MV-4-11 (cell line): ENCODE measurements around the gene MRAS.
"Not testable (repeated sequence)": the region's sequence is repeated elsewhere in the genome, so short reads cannot be mapped to it uniquely, and the experiment has no call there.

ENCODE experiments used
- DNase-seq: peaks from one replicate; lab custom pipeline; 2025; lab: John Stamatoyannopoulos, UW

MRAS gene

DNA sequence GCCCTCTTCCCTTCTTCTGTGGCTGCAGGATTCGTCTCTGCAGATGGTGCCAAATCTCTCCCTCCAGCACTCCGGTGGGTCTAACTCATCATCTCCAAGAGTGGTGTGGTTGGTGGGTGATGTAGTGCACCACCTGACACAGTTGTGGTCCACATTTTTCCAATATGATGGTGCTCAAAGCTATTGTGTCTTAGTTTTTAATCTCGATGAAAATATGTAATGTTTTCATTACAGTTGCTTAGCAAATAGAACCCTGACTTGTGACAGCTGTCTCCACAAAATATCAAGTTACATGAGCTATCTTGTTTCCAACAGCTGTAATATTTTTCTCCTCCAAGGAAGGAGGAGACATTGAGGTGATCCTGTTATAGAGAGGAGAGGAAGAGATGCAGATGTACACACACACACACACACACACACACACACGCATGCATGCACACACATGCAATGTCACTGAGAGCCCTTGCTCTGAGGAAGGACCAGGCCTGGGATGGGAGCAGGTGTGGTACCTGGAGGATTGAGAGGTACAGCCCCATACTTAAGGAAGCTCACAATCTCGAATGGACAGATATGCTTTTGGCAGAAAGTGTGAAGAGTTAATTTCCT, 70.3 kb downstream of the MRAS start:
- DNase-seq: no peak

DNA sequence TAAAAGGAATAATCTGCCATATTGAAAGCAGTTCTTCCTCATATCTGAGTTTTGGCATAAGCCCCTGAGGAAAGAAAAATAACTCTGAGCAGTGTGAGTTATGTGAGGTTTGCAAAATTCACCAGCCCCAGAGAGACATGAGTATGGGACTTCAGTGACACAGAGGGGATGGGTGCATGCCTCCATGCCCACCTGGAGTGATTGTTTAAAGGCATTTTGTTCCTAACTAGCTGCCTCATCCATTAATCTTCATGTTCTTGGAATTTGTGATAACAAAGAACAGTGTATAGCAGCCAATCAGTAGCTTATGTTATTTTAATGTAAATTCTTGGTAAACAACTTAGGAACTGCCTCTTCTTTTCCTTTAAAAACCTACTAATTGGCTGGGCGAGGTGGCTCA, 74.9 kb downstream of the MRAS start:
- DNase-seq: no peak

DNA sequence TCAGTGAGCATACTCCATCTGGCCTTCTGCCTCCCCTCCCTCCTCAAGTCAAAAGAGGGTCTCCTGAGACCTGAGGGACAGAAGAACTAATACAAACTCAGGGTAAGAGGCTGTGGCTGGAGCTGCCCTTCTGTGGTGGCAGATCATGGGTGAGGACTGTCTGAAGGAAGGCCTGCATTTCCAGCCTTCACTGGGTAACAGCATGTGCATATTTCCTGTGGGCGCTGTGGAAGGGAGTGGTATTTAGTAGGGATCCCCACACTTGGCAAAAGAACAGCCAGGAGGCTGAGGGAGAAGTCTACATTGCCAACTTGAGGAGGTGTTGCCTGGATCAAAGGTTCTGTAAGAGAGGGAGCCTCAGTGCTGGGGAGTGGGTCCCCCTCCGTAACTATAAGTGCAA, 75.9 kb downstream of the MRAS start:
- no peak for DNase-seq

DNA sequence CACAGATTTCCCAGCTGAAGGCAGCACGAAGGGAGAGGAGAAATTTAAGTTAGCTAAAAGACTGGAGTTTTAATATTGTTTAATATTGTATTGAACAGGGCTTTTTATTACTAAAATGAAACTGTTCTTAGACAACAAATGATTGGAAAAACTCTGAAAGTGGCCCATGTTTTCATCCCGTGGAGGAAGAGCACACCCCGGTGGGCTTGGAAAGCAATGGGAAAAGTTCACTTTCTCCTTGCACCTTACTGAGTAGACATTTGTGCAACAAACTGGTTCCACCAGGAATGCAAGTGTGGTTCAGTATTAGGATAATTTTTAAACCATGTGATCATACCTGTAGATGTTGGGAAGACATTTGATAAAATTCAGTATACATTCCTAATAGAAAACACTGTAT, 77.8 kb downstream of the MRAS start:
- no peak for DNase-seq

DNA sequence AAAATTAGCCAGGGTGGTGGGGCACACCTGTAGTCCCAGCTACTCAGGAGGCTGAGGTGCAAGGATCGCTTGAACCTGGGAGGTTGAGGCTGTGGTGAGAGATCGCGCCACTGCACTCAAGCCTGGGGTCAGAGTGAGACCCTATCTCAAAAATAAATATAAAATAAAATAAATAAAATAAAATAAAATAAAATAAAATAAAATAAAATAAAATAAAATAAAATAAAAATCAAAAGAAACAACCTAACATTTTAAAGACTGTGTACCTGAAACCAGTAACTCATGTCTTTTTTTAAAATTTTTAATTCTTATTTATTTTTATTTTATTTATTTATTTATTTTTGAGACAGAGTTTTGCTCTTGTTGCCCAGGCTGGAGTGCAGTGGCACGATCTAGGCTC, 78.4 kb downstream of the MRAS start:
- not testable (repeated sequence) for DNase-seq

DNA sequence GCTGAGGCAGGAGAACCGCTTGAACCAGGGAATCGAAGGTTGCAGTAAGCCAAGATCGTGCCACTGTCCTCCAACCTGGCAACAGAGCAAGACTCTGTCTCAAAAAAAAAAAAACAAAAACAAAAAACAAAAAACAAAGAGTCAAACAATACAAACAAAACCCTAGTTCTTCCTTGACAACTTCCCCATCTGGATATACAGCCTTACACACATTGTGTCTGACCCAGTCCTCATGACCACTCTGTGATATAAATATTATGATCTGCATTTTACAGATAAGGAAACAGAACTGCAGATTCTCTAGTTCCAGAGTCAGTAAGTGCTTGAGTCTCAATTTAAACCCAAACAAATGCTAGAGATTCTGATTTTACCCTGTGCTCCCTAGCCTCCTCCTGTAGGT, 81.3 kb downstream of the MRAS start:
- DNase-seq: no peak

DNA sequence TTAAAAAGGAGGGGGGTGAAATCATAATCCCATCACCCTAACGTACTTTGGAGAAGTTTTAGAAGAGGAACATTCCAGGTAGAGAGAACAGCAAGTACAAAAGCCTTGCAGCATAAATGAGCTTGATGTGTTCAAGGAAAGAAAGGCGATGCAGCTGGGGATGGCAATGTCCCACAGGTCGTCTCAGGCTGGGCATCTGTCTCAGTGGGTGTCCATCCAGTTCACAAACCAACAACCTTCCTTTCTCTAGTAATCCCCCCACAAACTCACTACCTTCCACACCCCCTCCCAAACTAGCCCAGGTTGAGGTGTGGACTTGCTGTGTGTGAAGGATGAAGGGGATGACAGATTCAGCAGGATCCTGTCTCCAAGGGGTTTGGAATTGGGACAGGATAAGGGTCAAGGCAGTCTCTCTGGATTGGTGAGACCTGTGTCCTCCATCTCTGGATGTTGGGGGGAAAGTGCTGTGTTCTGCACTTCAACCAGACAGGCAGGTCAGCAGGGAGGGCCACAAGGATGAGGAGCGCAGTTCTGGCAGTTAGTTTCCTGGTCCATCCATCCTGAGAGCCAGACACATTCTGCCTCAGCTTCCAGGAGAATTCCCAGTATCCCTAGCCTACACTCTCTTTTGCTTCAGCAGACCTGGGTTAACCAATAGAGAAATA, 84.3 kb downstream of the MRAS start:
- DNase-seq: no peak

DNA sequence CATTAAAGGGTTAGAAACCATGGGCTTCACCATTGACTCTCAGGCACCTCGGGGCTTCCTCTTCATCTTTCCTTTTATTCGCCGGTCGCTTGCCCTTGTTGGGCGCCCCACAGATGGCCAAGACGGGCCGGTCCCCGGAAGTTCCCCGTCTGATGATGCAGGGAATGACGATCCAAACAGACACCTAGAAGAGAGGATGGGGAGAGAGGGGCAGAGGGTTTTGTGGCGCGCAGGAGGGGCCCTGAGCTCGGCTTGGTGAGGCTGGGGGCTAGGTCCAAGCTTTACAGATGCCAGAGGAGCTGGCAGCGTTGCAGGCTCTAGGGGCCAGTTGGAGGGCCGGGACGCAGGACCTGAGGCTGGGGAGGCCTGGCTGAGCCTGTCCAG, 85.5 kb downstream of the MRAS start:
- DNase-seq: no peak

DNA sequence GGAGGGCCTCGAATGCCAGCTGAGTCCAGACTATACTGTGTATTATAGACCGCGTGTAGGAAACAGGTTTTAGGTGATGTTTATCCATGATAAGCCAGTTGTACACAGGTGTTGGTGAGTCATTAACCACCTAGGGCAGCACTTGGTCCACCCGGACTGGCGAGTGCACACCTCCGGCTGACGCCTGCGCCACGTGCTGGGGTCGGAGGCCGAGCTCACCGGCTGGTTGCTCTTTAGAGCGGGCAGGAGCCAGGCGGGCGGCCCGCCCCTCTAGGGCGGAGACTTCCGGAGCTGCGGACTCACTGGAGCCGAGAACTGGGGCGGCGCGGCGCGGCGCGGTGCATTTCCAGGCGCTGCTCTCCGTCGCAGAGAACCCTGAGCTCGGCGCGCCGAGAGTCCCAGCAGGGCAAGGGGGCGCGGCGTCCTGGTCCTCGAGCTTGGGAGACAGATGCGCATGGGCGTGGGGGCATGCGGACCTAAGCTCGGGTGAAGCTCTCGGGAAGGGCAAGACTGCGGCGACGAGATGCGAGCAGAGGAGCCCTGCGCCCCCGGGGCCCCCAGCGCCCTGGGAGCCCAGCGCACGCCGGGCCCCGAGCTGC, 86.0 kb downstream of the MRAS start, which contains the start of gene ESYT3:
Gene ESYT3 (plus strand): TSS at position 341 of the 599 bp plus-strand sequence. CDS start 183 bp downstream, at position 524.
- peak; percentile 57 for DNase-seq

DNA sequence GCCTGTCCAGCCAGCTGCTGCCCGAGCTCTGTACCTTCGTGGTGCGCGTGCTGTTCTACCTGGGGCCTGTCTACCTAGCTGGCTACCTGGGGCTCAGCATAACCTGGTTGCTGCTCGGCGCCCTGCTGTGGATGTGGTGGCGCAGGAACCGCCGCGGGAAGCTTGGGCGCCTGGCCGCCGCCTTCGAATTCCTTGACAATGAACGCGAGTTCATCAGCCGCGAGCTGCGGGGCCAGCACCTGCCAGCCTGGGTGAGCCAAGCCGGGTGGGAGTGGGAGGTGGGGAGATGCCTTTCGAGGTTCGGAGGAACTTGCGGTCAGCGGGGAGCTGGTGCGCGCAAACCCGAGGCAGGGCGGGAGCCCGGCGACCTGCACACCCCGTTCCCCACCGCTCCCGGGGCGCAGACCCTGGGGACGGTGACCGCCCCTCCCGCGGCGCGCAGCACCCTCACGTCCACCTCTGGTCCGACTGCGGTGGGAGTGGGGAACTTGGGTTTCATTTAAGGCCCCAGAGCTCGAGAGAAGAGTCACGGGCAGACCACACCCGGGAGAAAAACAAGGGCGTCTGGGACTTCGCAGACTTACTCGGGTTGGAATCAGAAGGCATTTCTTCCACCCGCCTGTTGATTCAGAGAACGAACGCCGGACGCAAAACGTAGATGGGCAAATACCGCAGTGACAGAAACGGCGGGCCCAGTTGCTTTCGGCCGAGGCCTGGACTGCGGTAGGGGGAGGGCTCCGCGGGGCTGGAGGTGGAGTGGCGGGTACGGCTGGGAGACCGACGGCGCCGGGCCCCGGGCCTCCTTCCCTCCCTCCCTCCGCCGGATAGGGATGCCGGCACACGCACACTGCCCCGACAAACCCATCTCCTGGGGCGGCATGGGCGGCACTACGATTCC, 86.7 kb downstream of the MRAS start:
- no peak for DNase-seq

DNA sequence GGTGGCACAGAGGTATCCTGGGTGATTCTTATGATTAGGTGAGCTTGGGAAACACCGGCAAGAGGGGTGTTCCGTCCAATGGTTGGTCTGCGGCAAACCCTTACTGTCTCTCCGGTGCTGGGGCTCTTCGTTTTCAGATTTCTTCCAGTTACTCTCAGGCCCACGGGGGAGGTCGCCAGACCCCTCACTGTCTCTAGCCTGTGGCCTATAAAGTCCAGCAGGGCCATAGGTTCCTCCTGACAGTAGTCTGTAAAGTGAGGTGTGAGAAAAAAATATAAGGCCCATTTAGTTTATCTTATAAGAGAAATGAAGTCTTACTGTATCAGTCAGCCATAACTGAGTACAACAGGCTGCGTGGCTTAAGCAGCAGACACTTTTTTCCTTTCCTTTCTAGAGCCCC, 87.5 kb downstream of the MRAS start:
- no peak for DNase-seq

DNA sequence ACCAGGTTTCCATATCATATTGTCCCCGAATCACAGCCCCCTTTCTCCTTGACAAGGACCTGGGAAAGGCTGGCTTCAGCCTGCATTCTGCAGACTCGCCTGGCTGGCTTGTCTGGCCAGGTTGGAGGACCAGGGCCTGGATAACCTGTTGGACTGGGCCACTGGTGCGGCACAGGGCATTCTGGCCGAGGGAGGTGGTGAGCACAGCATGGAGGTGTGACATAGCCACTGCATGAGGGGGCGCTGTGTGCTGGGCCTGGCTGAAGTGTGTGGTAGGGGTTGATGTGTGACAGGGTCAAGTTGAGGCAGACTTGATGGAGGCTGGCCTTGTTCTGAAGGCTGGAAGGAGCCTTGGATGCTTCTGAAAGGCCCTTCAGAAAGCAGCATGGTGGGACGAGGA, 88.9 kb downstream of the MRAS start:
- no peak for DNase-seq

DNA sequence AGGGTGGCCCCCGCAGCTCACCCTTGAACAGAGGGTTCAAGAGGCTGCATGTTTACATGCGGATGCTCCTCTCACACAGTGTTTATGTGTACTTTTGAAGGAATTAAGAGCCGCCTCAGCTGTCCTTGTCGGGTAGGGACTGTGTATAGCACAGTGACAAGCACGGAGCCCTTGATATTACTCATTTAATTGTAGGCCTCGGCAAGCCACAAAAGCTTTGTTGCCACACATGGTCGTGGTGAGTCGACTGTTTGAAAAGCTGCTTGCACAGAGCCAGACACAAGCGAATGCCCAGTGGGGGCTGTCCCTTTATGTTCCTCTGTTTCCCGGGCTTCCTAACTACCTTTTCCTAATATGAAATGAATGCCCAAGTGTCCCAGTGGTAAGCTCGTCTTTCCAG, 90.5 kb downstream of the MRAS start:
- DNase-seq: peak; percentile 39

DNA sequence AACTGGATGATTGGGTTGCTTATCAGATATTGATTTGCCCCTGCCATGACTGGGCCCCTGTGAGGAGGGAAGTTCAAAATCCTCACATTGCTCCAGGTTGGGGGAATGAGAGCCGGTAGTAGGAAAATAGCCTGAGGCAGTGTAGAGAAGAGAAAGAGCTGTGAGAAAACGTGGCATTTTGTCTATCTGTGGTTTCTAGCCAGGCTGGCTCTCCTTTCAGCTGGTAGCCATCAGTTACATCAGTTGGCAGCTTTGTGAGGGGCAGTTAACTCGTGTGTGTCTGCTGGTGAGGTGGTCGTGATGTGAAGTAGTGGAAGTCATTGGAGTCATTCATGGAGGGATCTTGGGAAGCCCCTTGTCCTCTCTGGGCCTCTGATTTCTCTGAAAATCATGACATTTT, 91.3 kb downstream of the MRAS start:
- DNase-seq: no peak

DNA sequence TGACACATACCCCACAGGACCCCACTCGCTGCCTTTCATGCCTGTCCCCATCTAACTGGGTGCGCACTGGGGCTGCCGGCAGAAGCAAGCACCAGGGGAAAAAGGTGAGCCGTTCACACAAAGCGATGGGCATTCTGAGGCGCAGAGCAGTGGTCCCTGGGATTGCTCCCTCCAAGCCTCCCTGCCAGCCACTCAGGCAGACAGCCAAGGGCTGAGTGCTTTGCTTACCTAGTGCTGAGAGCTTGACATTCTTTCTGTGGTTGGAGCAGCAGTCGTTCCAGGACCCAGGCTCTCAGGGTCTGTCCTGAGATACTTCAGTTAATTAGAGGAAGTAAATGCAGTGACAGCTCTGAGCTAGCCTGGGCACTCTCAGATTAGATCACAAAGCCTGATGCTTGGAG, 91.7 kb downstream of the MRAS start:
- DNase-seq: peak; percentile 37

DNA sequence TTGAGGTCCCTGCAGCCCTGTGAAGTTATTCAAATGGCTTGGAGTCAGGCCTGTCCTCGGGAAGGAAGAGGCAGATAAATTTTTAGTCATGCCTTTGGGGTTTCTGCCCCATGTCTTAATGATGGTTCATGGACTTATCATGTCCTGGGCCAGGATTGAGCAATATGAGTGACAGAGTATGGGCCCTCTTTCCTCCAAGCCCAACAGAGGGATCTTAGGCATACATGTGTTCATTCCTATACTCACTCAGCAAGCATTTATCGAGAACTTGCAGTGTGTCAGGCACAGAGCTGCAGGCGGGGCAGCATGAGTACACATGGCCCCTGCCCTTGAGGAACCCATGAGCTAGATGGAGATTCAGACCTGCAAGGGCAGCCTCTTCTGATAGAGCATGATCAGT, 92.2 kb downstream of the MRAS start:
- peak; percentile 37 for DNase-seq

DNA sequence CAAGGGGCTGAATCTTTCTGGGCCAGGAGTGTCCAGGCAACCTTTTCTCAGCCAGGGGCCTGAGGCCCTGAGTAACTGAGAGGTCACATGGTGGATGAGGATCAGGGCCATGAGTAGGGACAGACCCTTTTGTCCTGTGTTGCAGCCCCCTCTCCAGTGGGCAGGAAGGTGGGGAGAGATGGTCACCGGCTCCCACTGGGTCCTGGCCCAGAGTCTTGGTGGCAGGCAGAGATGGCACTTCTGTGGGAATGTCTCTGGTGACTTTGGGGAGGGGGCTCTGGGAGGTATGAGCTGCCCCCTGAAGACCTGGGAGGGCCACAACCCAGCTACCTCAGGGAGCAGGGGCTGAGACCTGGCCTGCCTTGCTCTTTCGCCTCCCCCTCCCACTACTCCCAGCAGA, 92.9 kb downstream of the MRAS start:
- DNase-seq: no peak

DNA sequence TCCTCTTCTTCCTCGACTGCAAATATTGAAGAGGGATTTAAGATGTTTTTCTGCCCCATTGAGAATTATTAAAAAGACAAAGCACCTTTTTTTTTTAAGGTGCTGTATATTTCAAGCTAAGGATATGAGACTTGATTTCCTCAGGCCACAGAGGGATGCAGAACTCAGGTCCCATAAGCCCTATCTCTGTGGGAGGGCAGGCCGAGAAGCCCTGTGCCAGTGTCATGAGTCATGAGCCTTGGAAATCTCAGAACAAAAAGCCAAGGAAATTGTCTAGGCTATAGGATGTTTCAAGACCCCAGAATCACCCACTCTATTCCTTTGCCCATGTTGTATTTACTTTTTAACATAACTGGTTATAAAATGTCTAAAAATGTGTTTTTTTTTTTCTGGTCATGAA, 93.4 kb downstream of the MRAS start:
- DNase-seq: no peak

DNA sequence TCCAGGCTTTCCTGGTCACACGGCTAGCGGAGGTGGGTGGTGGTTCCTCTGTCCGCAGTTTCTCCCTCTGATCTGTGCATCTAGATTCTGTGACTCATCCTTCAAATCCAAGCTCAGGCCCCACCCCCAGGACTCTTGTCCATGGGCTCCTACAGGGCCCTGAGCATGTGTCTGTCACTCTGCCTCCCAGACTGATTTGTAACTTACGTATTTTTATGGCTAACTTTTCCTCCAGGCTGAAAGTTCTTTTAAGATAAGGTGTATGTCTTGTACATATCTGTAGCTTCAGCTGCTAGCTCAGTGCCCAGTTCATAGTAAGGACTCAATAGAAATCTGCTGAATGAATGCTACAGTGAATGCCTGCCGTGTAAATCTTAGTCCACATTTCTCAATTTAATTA, 94.1 kb downstream of the MRAS start:
- DNase-seq: peak; percentile 49

DNA sequence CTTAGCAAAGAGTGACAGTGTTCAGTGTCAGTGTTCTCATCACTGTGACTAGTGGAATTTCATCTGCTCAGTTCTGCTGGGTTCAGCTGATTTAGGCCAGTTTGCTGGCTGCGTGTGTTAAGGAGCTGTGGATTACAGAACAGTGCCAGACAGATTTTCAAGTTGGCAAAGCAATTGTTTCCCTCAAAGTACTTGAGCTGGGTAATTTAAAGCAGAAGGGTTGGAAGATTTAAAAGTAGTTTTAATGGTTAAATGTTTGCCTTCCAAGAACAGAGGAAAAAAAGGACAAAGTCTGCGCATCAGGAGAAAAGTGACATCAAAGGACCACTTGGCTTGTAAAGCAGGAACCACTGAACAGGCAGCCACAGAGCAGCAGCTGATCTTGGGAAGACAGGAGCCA, 94.7 kb downstream of the MRAS start:
- no peak for DNase-seq

DNA sequence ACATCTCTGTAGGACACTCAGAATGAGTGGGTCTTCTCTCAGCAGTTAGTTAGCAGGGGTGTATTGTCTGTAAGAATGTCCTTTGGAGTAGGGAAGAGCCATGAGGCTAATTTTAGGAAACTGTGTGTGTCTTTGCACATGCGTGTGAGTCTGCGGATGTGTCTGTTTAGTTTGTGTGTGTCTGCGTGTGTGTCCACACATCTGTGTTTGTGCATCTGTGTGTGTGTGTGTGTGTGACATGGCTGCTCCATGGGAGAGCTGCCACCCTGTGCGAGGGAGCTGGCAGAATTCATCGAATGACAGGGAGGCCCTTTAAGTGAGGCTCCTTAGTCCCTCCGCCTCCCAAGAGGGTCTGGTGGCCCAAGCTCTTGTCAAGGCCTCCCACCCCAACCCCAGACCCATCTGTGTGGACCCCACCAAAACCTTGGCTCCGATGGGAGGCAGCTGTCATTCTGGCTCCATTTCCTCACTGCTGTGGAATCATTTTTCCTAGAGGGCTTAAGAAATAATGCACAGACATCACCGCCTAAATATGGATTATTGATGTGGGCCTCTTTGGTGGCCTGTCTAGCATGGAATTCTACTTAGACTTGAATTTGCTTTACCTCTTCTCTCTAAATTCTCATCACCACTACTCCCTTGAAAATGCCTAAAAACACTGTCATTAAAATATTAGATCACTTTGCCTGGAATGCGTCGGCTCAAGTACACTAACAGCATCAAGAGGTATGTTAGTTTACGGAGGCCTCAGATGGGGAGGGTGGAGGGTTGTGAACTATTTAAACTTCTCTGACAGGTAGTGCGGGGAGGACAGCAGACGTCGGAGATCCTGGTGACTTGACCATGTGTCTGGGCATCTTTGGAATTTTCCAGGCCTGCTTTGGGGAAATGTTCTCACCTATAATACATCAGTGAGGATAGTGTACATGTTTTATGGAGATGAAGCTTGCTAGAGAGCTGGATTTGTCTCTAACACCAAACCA, 95.4 kb downstream of the MRAS start:
- DNase-seq: no peak
